Hepatocyte (in vitro differentiated cells): ENCODE results near the gene PPP1R27. TPM values are rescaled to one million over a fixed set of nuclear protein-coding genes. Genes with fewer than 3 reads are reported as not detected.

Source experiments
- DNase-seq: peaks from one replicate; pipeline ENCODE4 v3.0.0-alpha.2; 2016; ENCODE audit warnings: low spot score
- H2AFZ ChIP-seq: fragments of 200-600 bp; sonication (generic); 2 replicates; pipeline ENCODE4 v1.6.0; 2016; ENCODE audit warnings: antibody characterized with exemption, mild to moderate bottlenecking
- H3K27ac ChIP-seq: fragments of 200-600 bp; sonication (generic); 2 replicates; pipeline ENCODE4 v1.5.1; 2016; ENCODE audit warnings: mild to moderate bottlenecking
- H3K27me3 ChIP-seq: fragments of 200-600 bp; sonication (generic); 2 replicates; pipeline ENCODE4 v1.6.1; 2016
- H3K36me3 ChIP-seq: fragments of 200-600 bp; sonication (generic); replicated peaks from 2 replicates; pipeline ENCODE4 v1.5.1; 2016; ENCODE audit warnings: low read depth; ENCODE audit not compliant: insufficient read depth
- H3K4me1 ChIP-seq: fragments of 200-600 bp; sonication (generic); 2 replicates; pipeline ENCODE4 v1.5.1; 2016; ENCODE audit warnings: mild to moderate bottlenecking, moderate library complexity; ENCODE audit not compliant: insufficient read depth
- H3K4me2 ChIP-seq: fragments of 200-600 bp; sonication (generic); 2 replicates; pipeline ENCODE4 v1.6.0; 2016
- H3K4me3 ChIP-seq: fragments of 200-600 bp; sonication (generic); 2 replicates; pipeline ENCODE4 v1.5.1; 2016; ENCODE audit warnings: mild to moderate bottlenecking
- H3K79me2 ChIP-seq: fragments of 200-600 bp; sonication (generic); 2 replicates; pipeline ENCODE4 v1.6.0; 2017; ENCODE audit warnings: mild to moderate bottlenecking
- H3K9me2 ChIP-seq: fragments of 200-600 bp; sonication (generic); replicated peaks from 2 replicates; pipeline ENCODE4 v1.6.0; 2017; ENCODE audit warnings: mild to moderate bottlenecking; ENCODE audit not compliant: insufficient read depth
- H3K9me3 ChIP-seq: fragments of 200-600 bp; sonication (generic); 2 replicates; pipeline ENCODE4 v1.5.1; 2016; ENCODE audit warnings: low read depth, mild to moderate bottlenecking
- H4K20me1 ChIP-seq: fragments of 200-600 bp; sonication (generic); 2 replicates; pipeline ENCODE4 v1.6.0; 2016; ENCODE audit warnings: mild to moderate bottlenecking; ENCODE audit not compliant: insufficient read depth, poor library complexity, severe bottlenecking
- CTCF ChIP-seq: fragments of 200-600 bp; sonication (generic); IDR thresholded peaks from 2 replicates; pipeline ENCODE4 v1.5.1; 2016; ENCODE audit warnings: antibody characterized with exemption, mild to moderate bottlenecking; ENCODE audit not compliant: poor library complexity
- EZH2 ChIP-seq: fragments of 200-600 bp; sonication (generic); IDR thresholded peaks from 2 replicates; pipeline ENCODE4 v1.6.1; 2016; ENCODE audit warnings: antibody characterized with exemption, mild to moderate bottlenecking, borderline replicate concordance
- EZH2phosphoT487 ChIP-seq: fragments of 200-600 bp; sonication (generic); IDR thresholded peaks from one replicate; pipeline ENCODE4 v1.6.1; 2018; ENCODE audit warnings: antibody characterized with exemption, mild to moderate bottlenecking, low read depth, moderate library complexity; ENCODE audit not compliant: unreplicated experiment, severe bottlenecking
- WGBS: methylation state at CpG from one replicate; pipeline ENCODE4 v1.1.6; 2016; ENCODE audit warnings: low lambda C conversion rate; ENCODE audit errors: missing lambda C conversion rate; 5-methylcytosine and 5-hydroxymethylcytosine counted together
- polyA plus RNA-seq: library from polyadenylated mRNA; unstranded; fragments of >200 nt; fragmentation: Nextera tagmentation; extraction: Ambion mirVana; gene quantifications from 2 replicates; pipeline ENCODE4 v1.2.1, GENCODE V29; 2016
- total RNA-seq: library from RNA; depleted of rRNA; stranded (reverse); fragments of >200 nt; gene quantifications from 2 replicates; pipeline ENCODE4 v1.2.3, GENCODE V29; 2014

PPP1R27 gene
- total and polyA plus RNA-seq, 2 experiments from 2014 or later = 0.56 TPM; not detected in 1

- Histone ChIP-seq H3K4me1 (peaks cover 14% of the 10 kb centered on the region), H3K27me3 (no peaks in the 10 kb centered on the region), H3K36me3 (no peaks in the 10 kb centered on the region), H4K20me1 (no peaks in the 10 kb centered on the region), H3K9me2 (no peaks in the 10 kb centered on the region), H3K27ac (no peak overlapping the region), H3K79me2 (peaks cover 54% of the 10 kb centered on the region), H2AFZ (no peak overlapping the region), H3K4me2 (no peak overlapping the region), H3K4me3 (no peak overlapping the region), H3K9me3 (no peaks in the 10 kb centered on the region)
- no peak for TF ChIP-seq CTCF
- no peak for TF ChIP-seq EZH2phosphoT487
- TF ChIP-seq EZH2 = no peak
- DNase-seq = no peak
- 88% methylated on average over 7 of the region's 7 CpGs for WGBS
These were observed 6.2 kb downstream of the PPP1R27 start for GRCh38 chr17:81828656-81829055.

GRCh38 chr17:81825841-81826466 lies 8.9 kb downstream of the PPP1R27 start:
- H3K36me3 ChIP-seq = no peaks in the 10 kb centered on the region
- DNase-seq = no peak
- peaks cover 36% of the 10 kb centered on the region for H3K79me2 ChIP-seq
- H3K4me2 ChIP-seq = no peak overlapping the region
- no peaks in the 10 kb centered on the region for H4K20me1 ChIP-seq
- no peaks in the 10 kb centered on the region for H3K27me3 ChIP-seq
- H3K4me1 ChIP-seq = peaks cover 13% of the 10 kb centered on the region
- H3K9me3 ChIP-seq = no peaks in the 10 kb centered on the region
- H3K4me3 ChIP-seq = no peak overlapping the region
- no peak overlapping the region for H3K27ac ChIP-seq
- TF ChIP-seq EZH2 (no peak), EZH2phosphoT487 (no peak), CTCF (no peak)
- H3K9me2 ChIP-seq = no peaks in the 10 kb centered on the region
- no peak overlapping the region for H2AFZ ChIP-seq
- 79% methylated on average over 11 of the region's 11 CpGs for WGBS

- Histone ChIP-seq H3K9me3 (no peaks in the 10 kb centered on the region), H2AFZ (no peak overlapping the region), H4K20me1 (no peaks in the 10 kb centered on the region), H3K27ac (no peak overlapping the region), H3K9me2 (no peaks in the 10 kb centered on the region), H3K36me3 (no peaks in the 10 kb centered on the region), H3K79me2 (peaks cover 25% of the 10 kb centered on the region), H3K4me1 (peaks cover 13% of the 10 kb centered on the region), H3K27me3 (no peaks in the 10 kb centered on the region), H3K4me2 (no peak overlapping the region), H3K4me3 (no peak overlapping the region)
- 92% methylated on average over 11 of the region's 11 CpGs for WGBS
- no peak for DNase-seq
- TF ChIP-seq EZH2 (no peak), CTCF (no peak), EZH2phosphoT487 (no peak)
These were observed 10.3 kb downstream of the PPP1R27 start for GRCh38 chr17:81824595-81824994.
